DMS 273 (cell line): ENCODE measurements around the gene OR52E8.

Source experiments
- DNase-seq: peaks from one replicate; lab custom pipeline; 2025; ENCODE audit not compliant: unreplicated experiment; lab: John Stamatoyannopoulos, UW

OR52E8 gene

GRCh38 chr11:5857590-5857989 is at the start of gene OR52E8:
OR52E8 (minus strand) TSS chr11:5857690; CDS start chr11:5857690, 0 bp downstream.
- DNase-seq, result no peak

- no peak for DNase-seq
These were observed 42.0 kb upstream of the OR52E8 start for GRCh38 chr11:5899534-5899933.

GRCh38 chr11:5892908-5893307 is 35.4 kb upstream of the OR52E8 start, which contains the start of gene OR52E5:
OR52E5 (plus strand) TSS chr11:5893208; CDS start chr11:5900777, 7,569 bp downstream.
- DNase-seq, result no peak

GRCh38 chr11:5891216-5891800 is 33.8 kb upstream of the OR52E8 start:
- peak; percentile 5 for DNase-seq

GRCh38 chr11:5887661-5888060 is 30.2 kb upstream of the OR52E8 start:
- no peak for DNase-seq

GRCh38 chr11:5887172-5887571 is 29.7 kb upstream of the OR52E8 start:
- no peak for DNase-seq

- no peak for DNase-seq
These were observed 24.3 kb upstream of the OR52E8 start for GRCh38 chr11:5881756-5882155.

GRCh38 chr11:5880329-5880728 is 22.8 kb upstream of the OR52E8 start, which contains the start of gene OR52E4:
OR52E4 (plus strand) TSS chr11:5880629; CDS start chr11:5884293, 3,664 bp downstream.
- DNase-seq, result no peak

- DNase-seq, result no peak
These were observed 21.1 kb upstream of the OR52E8 start for GRCh38 chr11:5878564-5878963.

- DNase-seq, result no peak
These were observed 8.3 kb upstream of the OR52E8 start for GRCh38 chr11:5865826-5866225.

- DNase-seq, result no peak
These were observed 6.5 kb downstream of the OR52E8 start for GRCh38 chr11:5851002-5851401.

- no peak for DNase-seq
These were observed 9.8 kb downstream of the OR52E8 start for GRCh38 chr11:5847711-5848110.

- DNase-seq, result no peak
These were observed 10.8 kb downstream of the OR52E8 start for GRCh38 chr11:5846701-5847100.

GRCh38 chr11:5841797-5842196 is 15.7 kb downstream of the OR52E8 start, which contains the start of gene OR52E6:
OR52E6 (minus strand) TSS chr11:5841897; CDS start chr11:5841897, 0 bp downstream.
- no peak for DNase-seq

GRCh38 chr11:5837695-5838094 is 19.8 kb downstream of the OR52E8 start:
- DNase-seq, result no peak

GRCh38 chr11:5833446-5833845 is 24.0 kb downstream of the OR52E8 start:
- DNase-seq, result no peak

GRCh38 chr11:5831196-5831829 is 26.2 kb downstream of the OR52E8 start:
- no peak for DNase-seq

GRCh38 chr11:5818245-5818886 is 39.1 kb downstream of the OR52E8 start:
- no peak for DNase-seq

GRCh38 chr11:5815534-5815933 is 42.0 kb downstream of the OR52E8 start:
- no peak for DNase-seq

GRCh38 chr11:5809905-5810795 is 47.3 kb downstream of the OR52E8 start:
- DNase-seq, result no peak

GRCh38 chr11:5809122-5809519 is 48.4 kb downstream of the OR52E8 start:
- DNase-seq, result no peak
